OCI-LY1 (cell line): ENCODE measurements around the gene PYGM.

Experiments
- EZH2 ChIP-seq: fragments of 200-600 bp; sonication (generic), shearing (Covaris generic); IDR thresholded peaks from 2 replicates; pipeline ENCODE4 v1.8.0; 2017; ENCODE audit warnings: borderline replicate concordance, mixed run types, mild to moderate bottlenecking, antibody characterized with exemption, low read length, moderate library complexity, mixed read lengths
- TF ChIP-seq, protein P1 (sequence below): fragments of 200-600 bp; sonication (generic), shearing (Covaris generic); IDR thresholded peaks from 2 replicates; pipeline ENCODE4 v1.5.1; 2017; ENCODE audit warnings: mild to moderate bottlenecking, antibody characterized with exemption, low read length, moderate library complexity, mixed read lengths

DNA sequence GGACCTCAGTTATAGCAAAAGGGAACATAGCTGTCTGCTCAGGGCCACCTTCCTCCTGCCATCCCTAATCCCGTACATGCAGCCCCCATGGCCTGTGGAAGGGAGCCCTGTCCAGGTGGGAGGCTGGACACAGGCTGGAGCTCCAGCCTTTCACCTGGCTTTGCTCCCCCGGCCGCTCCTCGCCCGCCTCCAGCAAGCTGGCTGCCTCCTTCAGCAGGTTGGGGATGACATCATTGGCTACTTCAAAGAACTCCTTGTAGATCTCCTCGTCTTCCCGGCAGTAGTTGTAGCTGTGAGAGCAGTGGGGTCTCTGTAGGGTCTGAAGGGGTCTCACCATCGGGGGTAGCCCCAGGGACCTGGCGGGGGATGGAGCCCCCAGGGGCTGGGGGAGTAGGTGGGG, 45.7 kb upstream of the PYGM start:
- TF ChIP-seq, protein P1, sequence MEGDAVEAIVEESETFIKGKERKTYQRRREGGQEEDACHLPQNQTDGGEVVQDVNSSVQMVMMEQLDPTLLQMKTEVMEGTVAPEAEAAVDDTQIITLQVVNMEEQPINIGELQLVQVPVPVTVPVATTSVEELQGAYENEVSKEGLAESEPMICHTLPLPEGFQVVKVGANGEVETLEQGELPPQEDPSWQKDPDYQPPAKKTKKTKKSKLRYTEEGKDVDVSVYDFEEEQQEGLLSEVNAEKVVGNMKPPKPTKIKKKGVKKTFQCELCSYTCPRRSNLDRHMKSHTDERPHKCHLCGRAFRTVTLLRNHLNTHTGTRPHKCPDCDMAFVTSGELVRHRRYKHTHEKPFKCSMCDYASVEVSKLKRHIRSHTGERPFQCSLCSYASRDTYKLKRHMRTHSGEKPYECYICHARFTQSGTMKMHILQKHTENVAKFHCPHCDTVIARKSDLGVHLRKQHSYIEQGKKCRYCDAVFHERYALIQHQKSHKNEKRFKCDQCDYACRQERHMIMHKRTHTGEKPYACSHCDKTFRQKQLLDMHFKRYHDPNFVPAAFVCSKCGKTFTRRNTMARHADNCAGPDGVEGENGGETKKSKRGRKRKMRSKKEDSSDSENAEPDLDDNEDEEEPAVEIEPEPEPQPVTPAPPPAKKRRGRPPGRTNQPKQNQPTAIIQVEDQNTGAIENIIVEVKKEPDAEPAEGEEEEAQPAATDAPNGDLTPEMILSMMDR = no peak
- no peak for TF ChIP-seq EZH2
